ENCODE results near the gene ACER2.

ACER2 gene

DNA sequence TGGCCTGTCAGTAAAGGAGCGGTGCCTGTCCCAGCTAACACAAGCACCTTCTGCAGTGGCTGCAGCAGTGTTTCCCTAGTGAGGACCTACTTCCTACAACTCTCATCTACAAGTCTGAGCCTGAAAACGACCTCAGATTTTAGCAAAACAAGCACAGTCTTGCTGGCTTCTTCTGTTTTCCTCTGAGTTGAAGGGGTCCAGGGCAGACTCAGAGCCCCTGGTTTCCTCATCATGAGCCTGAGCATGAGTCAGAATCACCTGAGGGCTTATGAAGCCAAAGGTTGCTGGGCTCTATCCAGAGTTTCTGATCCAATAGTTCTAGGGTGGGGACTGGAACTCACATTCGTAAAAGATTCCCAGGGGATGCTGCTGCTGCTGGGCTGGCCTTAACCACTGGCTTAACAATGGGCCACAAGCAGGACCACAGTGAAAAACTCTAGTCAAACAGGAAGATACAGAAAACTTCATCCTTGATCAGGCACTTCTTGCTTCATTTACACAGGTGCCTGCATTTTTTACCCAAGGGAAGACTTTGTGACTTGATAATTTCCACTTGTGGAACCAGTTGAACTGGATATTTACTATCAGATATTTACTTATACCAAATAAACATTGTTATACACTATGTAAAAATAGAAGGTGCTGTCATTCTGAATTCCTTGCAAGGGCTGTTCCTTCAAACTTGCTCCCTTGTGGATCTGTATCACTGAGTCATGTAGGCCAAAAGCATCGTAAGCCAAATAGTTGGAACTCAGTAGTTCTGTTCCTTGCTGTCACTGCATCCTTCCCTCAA, 4.3 kb upstream of the ACER2 start:
- Histone ChIP-seq H3K79me2 (ENCODE audit: control insufficient read depth, low read length) (no peaks in the 10 kb centered on the region), H3K4me2 (ENCODE audit: low read length) (no peak overlapping the region), H3K36me3 (ENCODE audit: control insufficient read depth, low read length) (no peaks in the 10 kb centered on the region), H3K27me3 (ENCODE audit: control insufficient read depth, low read length) (peaks cover 13% of the 10 kb centered on the region), H3K9me2 (replicated peaks; ENCODE audit: control insufficient read depth, low read length) (no peaks in the 10 kb centered on the region), H3F3A (ENCODE audit: control insufficient read depth, insufficient read depth) (no peaks in the 10 kb centered on the region), H3K4me3 (ENCODE audit: low read length) (no peak overlapping the region), H3K27ac (ENCODE audit: low read depth, low read length) (no peak overlapping the region), H4K20me1 (ENCODE audit: control insufficient read depth, insufficient read depth, low read depth, low read length) (no peaks in the 10 kb centered on the region), H3K4me1 (ENCODE audit: control insufficient read depth, low read length) (peaks cover 9% of the 10 kb centered on the region), H3K9me3 (ENCODE audit: control insufficient read depth, insufficient read depth, low read length) (no peaks in the 10 kb centered on the region)
- no peak for TF ChIP-seq EZH2phosphoT487 (IDR thresholded peaks at IDR 0.05; ENCODE audit: borderline replicate concordance, low read length)
- TF ChIP-seq, protein P1, sequence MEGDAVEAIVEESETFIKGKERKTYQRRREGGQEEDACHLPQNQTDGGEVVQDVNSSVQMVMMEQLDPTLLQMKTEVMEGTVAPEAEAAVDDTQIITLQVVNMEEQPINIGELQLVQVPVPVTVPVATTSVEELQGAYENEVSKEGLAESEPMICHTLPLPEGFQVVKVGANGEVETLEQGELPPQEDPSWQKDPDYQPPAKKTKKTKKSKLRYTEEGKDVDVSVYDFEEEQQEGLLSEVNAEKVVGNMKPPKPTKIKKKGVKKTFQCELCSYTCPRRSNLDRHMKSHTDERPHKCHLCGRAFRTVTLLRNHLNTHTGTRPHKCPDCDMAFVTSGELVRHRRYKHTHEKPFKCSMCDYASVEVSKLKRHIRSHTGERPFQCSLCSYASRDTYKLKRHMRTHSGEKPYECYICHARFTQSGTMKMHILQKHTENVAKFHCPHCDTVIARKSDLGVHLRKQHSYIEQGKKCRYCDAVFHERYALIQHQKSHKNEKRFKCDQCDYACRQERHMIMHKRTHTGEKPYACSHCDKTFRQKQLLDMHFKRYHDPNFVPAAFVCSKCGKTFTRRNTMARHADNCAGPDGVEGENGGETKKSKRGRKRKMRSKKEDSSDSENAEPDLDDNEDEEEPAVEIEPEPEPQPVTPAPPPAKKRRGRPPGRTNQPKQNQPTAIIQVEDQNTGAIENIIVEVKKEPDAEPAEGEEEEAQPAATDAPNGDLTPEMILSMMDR (IDR thresholded peaks at IDR 0.05; ENCODE audit: low read depth, low read length, poor library complexity, severe bottlenecking), result no peak

DNA sequence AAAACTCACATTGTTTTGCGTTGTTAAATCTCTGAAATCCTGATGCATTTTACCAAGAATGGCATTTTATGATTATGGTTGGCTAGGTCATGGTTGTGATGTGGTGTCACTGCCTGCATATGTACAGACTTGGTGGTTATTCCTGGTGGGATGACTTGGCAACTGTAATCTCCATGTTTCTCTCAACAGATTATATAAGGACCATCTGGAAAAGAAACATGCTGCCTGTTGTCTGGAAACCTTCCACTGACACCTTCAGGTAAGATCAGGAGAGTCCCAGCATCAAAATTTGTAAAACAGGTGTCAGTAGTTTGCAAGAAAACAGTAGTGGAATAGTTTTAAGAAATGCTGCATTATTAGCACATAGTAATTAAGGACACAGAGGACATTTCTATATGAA, 3.0 kb upstream of the ACER2 start:
- no peaks in the 10 kb centered on the region for H4K20me1 ChIP-seq (ENCODE audit: control insufficient read depth, insufficient read depth, low read depth, low read length)
- H3K4me3 ChIP-seq (ENCODE audit: low read length), result no peak overlapping the region
- TF ChIP-seq, protein P1 (IDR thresholded peaks at IDR 0.05; ENCODE audit: low read depth, low read length, poor library complexity, severe bottlenecking), result no peak
- TF ChIP-seq EZH2phosphoT487 (IDR thresholded peaks at IDR 0.05; ENCODE audit: borderline replicate concordance, low read length), result no peak
- H3K36me3 ChIP-seq (ENCODE audit: control insufficient read depth, low read length), result no peaks in the 10 kb centered on the region
- no peak overlapping the region for H3K4me2 ChIP-seq (ENCODE audit: low read length)
- H3F3A ChIP-seq (ENCODE audit: control insufficient read depth, insufficient read depth), result no peaks in the 10 kb centered on the region
- peaks cover 13% of the 10 kb centered on the region for H3K4me1 ChIP-seq (ENCODE audit: control insufficient read depth, low read length)
- H3K9me3 ChIP-seq (ENCODE audit: control insufficient read depth, insufficient read depth, low read length), result no peaks in the 10 kb centered on the region
- no peaks in the 10 kb centered on the region for H3K9me2 ChIP-seq (replicated peaks; ENCODE audit: control insufficient read depth, low read length)
- H3K27me3 ChIP-seq (ENCODE audit: control insufficient read depth, low read length), result peaks cover 26% of the 10 kb centered on the region
- H3K27ac ChIP-seq (ENCODE audit: low read depth, low read length), result no peak overlapping the region
- H3K79me2 ChIP-seq (ENCODE audit: control insufficient read depth, low read length), result no peaks in the 10 kb centered on the region

DNA sequence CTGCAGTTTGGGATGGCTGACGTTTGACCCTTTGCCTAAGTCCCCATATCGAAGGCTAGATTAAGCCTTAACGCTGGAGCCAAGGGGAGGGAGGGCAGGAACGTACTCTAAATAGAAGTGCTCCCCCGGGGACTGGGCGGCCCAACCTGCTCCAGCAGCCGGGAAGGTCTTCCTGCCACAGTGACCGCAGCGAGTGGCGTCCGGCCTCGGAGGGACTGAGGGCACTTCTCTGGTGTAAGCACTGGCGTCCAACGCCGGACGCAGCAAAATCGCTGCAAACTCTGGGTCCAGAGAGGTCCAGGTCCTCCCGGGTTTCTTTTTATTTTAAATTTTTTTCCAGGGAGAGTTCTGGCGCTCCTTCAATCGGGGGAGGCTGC, 505 bp upstream of the ACER2 start:
- Histone ChIP-seq H3K9me2 (replicated peaks; ENCODE audit: control insufficient read depth, low read length) (no peaks in the 10 kb centered on the region), H3K4me2 (ENCODE audit: low read length) (peak overlapping the region; percentile 100), H3K4me3 (ENCODE audit: low read length) (peak overlapping the region; percentile 87), H3K27ac (ENCODE audit: low read depth, low read length) (no peak overlapping the region), H4K20me1 (ENCODE audit: control insufficient read depth, insufficient read depth, low read depth, low read length) (no peaks in the 10 kb centered on the region), H3K27me3 (ENCODE audit: control insufficient read depth, low read length) (peaks cover 34% of the 10 kb centered on the region), H3K9me3 (ENCODE audit: control insufficient read depth, insufficient read depth, low read length) (no peaks in the 10 kb centered on the region), H3K79me2 (ENCODE audit: control insufficient read depth, low read length) (no peaks in the 10 kb centered on the region), H3K36me3 (ENCODE audit: control insufficient read depth, low read length) (no peaks in the 10 kb centered on the region), H3F3A (ENCODE audit: control insufficient read depth, insufficient read depth) (no peaks in the 10 kb centered on the region), H3K4me1 (ENCODE audit: control insufficient read depth, low read length) (peaks cover 13% of the 10 kb centered on the region)
- no peak for TF ChIP-seq EZH2phosphoT487 (IDR thresholded peaks at IDR 0.05; ENCODE audit: borderline replicate concordance, low read length)
- TF ChIP-seq, protein P1 (IDR thresholded peaks at IDR 0.05; ENCODE audit: low read depth, low read length, poor library complexity, severe bottlenecking), result no peak

All from DOHH2 (cell line).